ENCODE measurements around the gene DUS3L.
A peak's percentile ranks its signal among the peaks of the same experiment; 100 is the strongest.

DUS3L gene

DNA sequence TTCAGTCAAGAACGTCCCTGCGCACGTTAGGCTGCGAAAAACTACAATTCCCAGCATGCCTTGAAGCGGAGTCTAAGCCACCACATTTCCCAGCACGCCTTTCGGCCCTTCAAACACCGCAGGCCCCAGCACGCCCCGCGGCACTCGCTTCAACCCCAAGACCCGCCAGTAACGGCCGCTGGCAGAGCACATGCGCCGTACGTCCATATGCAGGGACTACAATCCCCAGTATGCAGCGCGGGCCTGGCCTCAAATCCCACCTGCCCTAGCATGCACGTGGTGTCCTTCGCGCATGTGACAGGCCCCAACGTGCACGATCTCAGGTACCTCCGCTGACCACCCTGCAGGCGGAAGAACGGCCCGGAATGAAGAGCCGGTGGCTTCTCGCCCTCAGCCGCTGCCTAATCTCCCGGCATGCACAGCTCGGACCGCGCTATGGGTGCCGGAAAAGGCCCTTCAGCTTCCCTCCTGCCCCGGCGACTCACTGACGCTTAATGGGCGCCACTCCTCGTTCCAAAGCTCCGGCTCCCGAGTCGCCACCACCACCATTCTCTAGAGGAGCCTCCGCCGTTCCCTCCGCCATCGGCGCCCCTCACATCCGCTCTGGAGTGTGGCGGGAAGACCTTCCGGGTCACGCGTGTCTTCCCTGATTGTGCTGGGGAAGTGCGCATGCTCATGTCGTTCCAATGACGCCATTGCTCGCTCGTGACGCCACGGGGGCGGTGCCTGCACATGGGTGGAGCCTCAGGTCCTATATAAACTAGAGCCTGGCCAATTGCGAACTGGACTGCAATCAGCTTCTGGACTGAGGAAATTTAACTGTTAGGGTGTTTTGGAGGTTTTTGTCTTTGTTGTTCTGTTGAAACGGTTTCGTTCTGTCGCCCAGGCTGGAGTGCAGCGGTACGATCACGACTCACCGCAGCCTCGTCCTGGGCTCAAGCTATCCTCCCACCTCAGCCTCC lies at the start of gene DUS3L:
Gene DUS3L, minus strand, starts transcription at position 605 of the 962 bp plus-strand sequence. Its CDS starts 22 bp downstream, at position 583.
- peak; percentile 98 for DNase-seq

DNA sequence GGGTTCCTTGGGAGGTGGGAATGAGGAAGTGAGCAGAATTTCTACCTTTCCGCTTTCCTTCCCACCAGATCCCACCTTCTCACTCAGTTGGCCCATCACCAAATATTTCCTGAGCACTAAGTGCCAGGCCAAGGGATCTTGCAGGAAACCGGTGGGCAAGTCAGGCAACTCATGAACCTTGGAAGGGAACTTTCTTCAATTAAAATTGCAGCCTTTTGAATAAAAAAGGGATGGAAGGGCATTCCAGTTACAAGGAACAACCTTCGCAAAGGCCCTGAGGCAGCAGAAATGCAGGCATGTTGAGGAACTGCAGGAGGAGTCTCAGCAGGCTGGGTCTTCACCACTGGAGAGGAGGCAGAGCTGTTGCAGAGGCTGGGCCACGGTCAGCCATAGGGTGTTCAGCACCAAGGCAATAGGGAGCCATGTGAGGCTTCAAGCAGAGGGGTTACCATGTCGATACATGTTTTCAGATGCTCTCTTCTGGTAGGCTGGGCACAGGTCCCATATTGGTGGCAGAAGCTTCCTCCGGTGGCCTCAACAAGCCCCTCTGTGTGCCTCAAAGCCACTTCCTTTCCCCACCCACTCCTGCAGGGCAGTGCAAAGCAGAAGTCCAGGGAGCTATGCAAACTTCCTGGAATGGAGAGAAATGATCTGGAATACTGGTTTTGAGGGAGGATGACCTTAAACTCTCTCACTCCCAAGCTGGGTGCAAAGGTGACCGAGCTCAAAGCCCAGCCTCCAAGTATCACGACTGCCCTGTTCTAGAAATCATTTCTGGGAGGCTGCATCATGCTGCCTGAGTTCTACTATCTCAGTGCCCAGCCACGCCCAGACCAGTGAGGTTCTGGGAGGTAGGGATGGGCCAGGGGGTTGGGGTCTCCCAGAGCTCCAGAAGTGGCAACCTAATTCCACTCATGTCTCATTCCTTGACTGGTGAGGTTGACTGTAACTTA lies 48.4 kb upstream of the DUS3L start, which contains the start of gene FUT6:
Gene FUT6, minus strand, starts transcription at position 638 of the 953 bp plus-strand sequence. CDS start 7,135 bp downstream, outside the sequence.
- no peak for DNase-seq

DNA sequence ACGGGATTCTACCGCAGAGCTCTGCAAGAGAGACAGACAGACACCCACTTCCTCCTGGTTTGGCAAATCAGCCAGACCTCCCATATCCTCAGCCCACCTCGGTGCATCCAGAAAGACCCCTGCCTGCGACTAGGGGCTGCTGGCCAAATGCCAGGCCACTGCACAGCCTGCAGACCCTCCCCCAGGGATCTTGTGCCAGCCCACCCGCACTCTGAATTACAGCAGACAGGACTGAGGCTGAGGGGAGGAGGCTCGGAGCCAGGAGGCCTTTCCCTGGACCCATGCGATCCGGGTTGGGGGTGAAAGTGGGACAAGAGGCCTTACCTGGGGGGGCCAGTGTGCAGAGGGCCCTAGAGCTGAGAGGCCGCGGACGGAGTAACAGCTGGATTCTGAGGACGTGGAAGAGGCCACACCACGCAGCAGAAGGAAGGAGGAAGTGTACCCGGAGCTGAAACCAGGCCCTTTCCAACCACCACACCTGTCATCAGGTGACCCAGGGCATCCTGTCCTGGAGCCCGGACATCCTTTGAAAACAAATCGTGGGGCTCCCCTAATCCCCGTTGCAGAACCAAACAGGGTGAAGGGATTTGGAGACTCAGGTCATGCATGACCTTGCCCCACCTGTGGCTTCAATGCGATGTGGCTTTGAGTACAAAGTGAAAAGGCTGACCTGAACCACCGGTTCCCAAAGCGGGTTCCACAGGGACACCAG lies 47.5 kb upstream of the DUS3L start:
- DNase-seq, result no peak

DNA sequence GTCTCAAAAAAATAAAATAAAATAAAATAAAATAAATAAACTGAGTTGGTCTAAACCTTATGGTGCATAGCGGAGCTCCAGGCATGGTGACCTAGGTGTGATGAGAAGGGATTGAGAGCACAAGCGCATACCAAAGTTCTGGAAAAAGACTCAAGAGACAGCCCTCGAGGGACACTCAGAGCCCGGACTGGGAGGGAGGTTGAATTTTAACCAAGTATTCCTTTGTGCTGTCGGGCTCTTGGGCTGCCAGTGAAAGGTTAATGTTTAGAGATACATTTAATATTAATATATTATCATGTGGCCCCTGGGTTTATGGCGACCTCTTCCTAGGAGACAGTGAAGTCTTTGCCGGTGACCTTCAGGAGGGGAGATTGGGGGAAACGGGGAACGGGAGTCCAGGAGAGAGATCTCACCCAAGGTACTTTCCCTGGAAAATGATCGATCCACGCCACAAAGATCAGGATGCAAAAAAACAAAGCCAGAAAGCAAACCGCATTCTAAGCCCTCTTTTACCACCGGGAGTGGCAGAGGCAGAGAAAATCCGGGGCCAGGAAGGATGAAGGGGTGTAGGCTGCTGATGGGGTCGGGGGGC lies 46.9 kb upstream of the DUS3L start:
- no peak for DNase-seq

- no peak for DNase-seq
These were observed 41.7 kb upstream of the DUS3L start for GRCh38 chr19:5832527-5833216.

GRCh38 chr19:5832061-5832460 lies 41.1 kb upstream of the DUS3L start:
- no peak for DNase-seq

DNA sequence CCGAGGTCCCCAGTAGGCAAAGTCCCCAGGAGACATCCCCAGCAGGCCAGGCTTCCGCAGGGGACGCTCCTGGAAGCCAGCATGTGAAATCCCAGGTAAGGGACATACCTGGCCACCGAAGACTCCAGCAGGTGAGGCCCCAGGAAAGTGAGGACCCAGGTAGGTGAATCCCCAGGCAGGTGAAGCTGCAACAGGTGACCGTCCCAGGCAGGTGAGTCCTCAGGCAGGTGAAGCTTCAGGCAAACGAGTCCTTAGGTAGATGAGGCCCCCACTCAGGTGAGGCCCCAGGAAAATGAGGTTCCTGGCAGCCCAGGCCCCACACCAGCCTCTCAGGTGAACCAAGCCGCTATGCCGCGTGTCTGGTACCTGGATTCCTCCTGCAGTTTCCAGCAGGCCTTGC lies 40.2 kb upstream of the DUS3L start:
- DNase-seq, result no peak

DNA sequence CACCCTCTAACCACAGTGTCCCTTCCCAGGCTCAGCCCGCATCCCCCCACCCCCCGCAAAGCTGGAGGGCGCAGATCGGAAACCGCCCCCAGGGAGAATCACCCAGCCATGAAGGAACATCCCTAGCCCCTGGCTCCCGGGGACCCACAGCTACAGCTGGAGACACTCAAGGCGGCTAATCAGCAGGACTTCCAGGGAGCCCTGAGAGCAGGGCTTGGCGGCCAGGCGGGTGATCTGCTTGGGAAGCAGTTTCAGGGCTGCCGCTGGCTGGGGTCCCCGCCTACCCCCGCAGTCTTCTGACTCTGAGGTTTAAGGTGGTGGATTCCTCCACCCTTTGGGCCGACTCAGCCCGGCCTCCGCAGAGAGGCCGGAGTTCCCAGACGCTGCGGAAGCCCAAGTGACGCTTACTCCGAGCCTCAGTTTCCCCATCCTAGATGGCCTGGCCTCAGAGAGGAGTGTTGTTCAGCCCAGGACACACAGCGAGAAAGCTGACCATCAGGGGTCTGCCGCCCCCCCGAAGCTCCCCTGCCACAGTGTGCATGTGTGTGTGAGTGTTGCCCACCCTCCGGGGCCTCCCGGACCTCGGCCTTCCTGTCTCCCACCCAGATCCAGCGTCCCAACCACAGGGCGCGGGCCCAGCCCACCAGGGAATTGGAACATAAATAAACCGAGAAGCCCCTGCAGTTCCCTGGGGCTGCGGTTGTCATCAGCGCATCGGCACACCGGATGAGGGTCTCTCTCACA lies 38.8 kb upstream of the DUS3L start:
- no peak for DNase-seq

- peak; percentile 78 for DNase-seq
These were observed 38.0 kb upstream of the DUS3L start for GRCh38 chr19:5828661-5829566.

DNA sequence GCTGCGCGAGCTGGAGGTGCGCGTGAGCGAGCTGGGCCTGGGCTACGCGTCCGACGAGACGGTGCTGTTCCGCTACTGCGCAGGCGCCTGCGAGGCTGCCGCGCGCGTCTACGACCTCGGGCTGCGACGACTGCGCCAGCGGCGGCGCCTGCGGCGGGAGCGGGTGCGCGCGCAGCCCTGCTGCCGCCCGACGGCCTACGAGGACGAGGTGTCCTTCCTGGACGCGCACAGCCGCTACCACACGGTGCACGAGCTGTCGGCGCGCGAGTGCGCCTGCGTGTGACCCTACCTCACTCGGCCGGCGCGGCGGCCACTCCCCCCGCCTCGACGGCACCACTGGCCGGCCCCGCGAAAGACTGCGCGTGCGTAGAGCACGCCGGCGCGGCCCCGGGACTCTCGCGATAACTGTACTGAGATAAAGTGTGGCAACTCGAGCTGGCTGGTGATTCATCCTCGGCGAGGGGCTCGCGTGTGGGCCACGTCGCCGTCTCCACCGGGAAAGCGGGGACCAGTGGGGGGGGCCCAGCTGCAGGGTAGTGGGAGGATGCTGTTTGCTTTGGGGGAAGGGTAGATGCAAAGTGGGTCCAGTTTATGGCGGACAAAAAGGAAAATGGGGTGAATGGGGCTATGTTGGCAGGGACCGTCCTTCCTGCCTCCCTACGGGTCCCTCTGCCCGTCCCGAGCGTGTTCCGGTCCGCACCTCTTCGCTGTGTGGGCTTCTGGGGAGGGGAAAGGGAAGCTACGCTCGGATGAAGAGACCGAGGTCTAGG lies 37.1 kb upstream of the DUS3L start:
- DNase-seq, result peak; percentile 99

DNA sequence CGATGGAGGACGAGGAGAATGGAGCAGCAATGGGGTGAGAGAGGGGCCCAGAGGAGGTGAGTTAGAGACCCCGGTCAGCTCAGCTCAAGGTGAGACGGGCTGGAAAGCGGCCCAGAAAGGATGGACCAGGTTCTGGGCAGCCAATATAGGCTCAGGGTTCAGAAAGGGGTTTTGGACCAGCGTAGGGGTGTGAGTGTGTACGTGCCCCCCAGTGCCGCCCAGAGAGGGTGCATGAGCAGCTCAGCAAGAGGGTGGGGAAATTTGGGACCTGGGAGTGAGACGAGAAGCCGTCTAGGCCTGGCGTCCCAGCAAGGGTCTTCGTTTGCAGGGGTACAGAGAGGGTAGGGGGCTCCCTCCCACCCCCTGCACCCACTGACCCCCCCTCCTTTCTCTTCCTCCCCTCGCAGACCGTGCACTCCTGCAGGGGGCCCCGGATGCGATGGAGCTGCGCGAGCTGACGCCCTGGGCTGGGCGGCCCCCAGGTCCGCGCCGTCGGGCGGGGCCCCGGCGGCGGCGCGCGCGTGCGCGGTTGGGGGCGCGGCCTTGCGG lies 36.5 kb upstream of the DUS3L start:
- DNase-seq, result no peak

- no peak for DNase-seq
These were observed 35.8 kb upstream of the DUS3L start for GRCh38 chr19:5826531-5827341.

DNA sequence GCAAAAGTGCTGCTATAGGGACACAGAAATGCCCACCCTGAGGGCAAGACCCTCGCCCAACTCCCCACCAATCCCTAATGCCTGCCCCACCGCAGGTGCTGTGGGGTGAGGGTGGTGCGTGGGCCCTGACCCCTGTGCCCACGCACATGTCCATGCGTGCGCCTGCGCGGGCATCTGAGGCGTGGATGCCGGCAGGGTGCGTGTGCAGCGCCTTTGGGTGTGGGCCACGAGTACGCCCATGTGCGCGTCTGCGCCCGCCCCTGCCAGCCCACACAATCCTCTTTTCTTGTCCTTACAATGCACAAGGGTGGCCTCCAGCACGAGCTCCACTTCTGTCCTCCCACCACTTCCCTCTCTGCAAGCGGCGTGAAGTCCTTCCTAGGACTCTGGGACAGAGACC lies 34.2 kb upstream of the DUS3L start:
- DNase-seq, result no peak

DNA sequence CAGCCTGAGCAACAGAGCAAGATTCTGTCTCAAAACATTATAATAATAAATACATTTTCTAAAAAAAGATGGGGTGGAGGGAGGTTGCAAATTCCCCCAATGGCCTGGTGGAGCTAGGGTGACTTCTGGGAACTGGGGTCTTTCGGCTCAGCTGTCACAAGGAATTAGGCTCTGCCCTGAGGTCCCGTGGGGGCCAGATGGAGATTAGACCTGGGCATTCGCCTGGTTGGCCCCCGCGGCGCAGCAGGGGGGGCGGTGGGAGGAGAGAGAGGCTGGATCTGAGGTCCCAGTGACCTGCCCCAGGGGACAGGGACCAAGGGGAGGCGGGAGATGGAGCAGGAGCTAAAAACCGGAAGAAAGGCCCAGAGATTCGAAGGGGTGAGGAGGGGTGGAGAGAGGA lies 33.8 kb upstream of the DUS3L start:
- DNase-seq, result no peak

DNA sequence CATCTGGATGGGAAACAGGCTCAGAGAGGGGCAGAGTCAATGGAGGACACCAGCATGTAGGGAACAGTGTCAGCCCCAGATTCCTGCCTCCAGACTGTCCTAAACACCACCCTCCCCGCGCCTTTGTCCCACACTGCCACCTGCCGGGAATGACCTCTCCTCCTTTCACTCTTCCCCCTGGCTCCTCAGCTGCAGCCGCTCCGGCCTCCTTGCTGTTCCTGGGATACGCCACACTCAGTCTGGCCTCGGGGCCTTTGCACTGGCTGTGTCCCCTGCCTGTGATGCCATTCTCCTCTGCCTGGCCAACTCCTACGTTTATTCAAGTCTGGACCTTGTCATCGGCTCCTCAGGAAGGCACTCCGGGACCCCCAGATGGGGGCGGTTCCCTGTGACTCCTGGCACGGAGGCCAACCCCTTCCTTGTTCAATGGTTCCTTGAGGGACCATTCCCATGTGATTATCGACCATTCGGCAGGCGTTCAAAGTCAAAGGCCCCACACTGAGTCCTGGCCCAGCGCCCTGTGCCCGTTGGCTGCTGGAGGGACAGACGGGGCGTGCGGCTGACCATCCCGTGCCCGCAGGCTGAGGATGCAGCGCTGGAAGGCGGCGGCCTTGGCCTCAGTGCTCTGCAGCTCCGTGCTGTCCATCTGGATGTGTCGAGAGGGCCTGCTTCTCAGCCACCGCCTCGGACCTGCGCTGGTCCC lies 32.8 kb upstream of the DUS3L start:
- DNase-seq, result no peak

- no peak for DNase-seq
These were observed 31.4 kb upstream of the DUS3L start for GRCh38 chr19:5822181-5822844.
